Trophoblast cell (in vitro differentiated cells and primary cell): ENCODE results near the gene CDKN2AIP.

ENCODE experiments used
- DNase-seq, 2 donors: peaks; one replicate each; pipeline ENCODE4 v3.0.0-alpha.2; 2016
- H2AFZ ChIP-seq: 2 replicates; pipeline ENCODE4 v1.6.1; 2013; ENCODE audit warnings: low read length, moderate library complexity, mild to moderate bottlenecking; ENCODE audit not compliant: insufficient read depth, poor library complexity
- H2AK5ac ChIP-seq: 2 replicates; pipeline ENCODE4 v1.6.1; 2013; ENCODE audit warnings: mild to moderate bottlenecking, low read length
- H2BK120ac ChIP-seq: 2 replicates; pipeline ENCODE4 v1.6.1; 2013; ENCODE audit warnings: low read length, mild to moderate bottlenecking, moderate library complexity; ENCODE audit not compliant: insufficient read depth, poor library complexity
- H2BK12ac ChIP-seq: 2 replicates; pipeline ENCODE4 v1.6.1; 2013; ENCODE audit warnings: mild to moderate bottlenecking, low read length, moderate library complexity
- H2BK5ac ChIP-seq: 2 replicates; pipeline ENCODE4 v1.6.1; 2013; ENCODE audit warnings: low read length, low read depth, moderate library complexity, mild to moderate bottlenecking; ENCODE audit not compliant: poor library complexity
- H3K14ac ChIP-seq: 2 replicates; pipeline ENCODE4 v1.6.1; 2013; ENCODE audit warnings: mild to moderate bottlenecking, low read length
- H3K18ac ChIP-seq: 2 replicates; pipeline ENCODE4 v1.6.1; 2013; ENCODE audit warnings: mild to moderate bottlenecking, low read length
- H3K23ac ChIP-seq: 2 replicates; pipeline ENCODE4 v1.6.1; 2013; ENCODE audit warnings: low read length
- H3K27ac ChIP-seq: 2 replicates; pipeline ENCODE4 v1.5.1; 2013; ENCODE audit warnings: low read depth, mild to moderate bottlenecking, inconsistent platforms, low read length, moderate library complexity
- H3K27me3 ChIP-seq: 2 replicates; pipeline ENCODE4 v1.6.1; 2013; ENCODE audit warnings: inconsistent platforms, mild to moderate bottlenecking, low read length, moderate library complexity; ENCODE audit not compliant: insufficient read depth
- H3K36me3 ChIP-seq, 2 experiments: 1 replicate in 1 of 2; 2 replicates in 1 of 2; pipeline ENCODE4 v1.6.1; 2013; ENCODE audit warnings: low read length in 2 of 2, mild to moderate bottlenecking in 2 of 2, moderate library complexity in 1 of 2; ENCODE audit not compliant: insufficient read depth in 2 of 2, control insufficient read depth in 1 of 2
- H3K4ac ChIP-seq: 2 replicates; pipeline ENCODE4 v1.6.1; 2013; ENCODE audit warnings: low read depth, mild to moderate bottlenecking, low read length, moderate library complexity
- H3K4me1 ChIP-seq, 2 experiments: 1 replicate in 1 of 2; 2 replicates in 1 of 2; pipeline ENCODE4 v1.6.1; 2013; ENCODE audit warnings: low read length in 2 of 2, mild to moderate bottlenecking in 2 of 2, moderate library complexity in 1 of 2; ENCODE audit not compliant: insufficient read depth in 2 of 2, control insufficient read depth in 1 of 2
- H3K4me2 ChIP-seq: 2 replicates; pipeline ENCODE4 v1.6.1; 2013; ENCODE audit warnings: inconsistent platforms, mild to moderate bottlenecking, low read length, moderate library complexity
- H3K4me3 ChIP-seq: 2 replicates; pipeline ENCODE4 v1.5.1; 2013; ENCODE audit warnings: mild to moderate bottlenecking, low read depth, low read length, inconsistent platforms
- H3K79me1 ChIP-seq: one replicate; pipeline ENCODE4 v1.6.1; 2013; ENCODE audit warnings: low read length
- H3K79me2 ChIP-seq: 2 replicates; pipeline ENCODE4 v1.6.1; 2013; ENCODE audit warnings: low read length, mild to moderate bottlenecking; ENCODE audit not compliant: control insufficient read depth, insufficient read depth, poor library complexity
- H3K9ac ChIP-seq: 2 replicates; pipeline ENCODE4 v1.6.1; 2013; ENCODE audit warnings: mild to moderate bottlenecking, low read length
- H3K9me3 ChIP-seq: 2 replicates; pipeline ENCODE4 v1.6.1; 2013; ENCODE audit warnings: low read depth, mild to moderate bottlenecking, control low read depth, inconsistent platforms, low read length; ENCODE audit not compliant: insufficient read depth
- H4K12ac ChIP-seq: 2 replicates; pipeline ENCODE4 v1.6.1; 2013; ENCODE audit warnings: low read depth, mild to moderate bottlenecking, low read length, moderate library complexity
- H4K8ac ChIP-seq: 2 replicates; pipeline ENCODE4 v1.6.1; 2013; ENCODE audit warnings: low read depth, mild to moderate bottlenecking, low read length, moderate library complexity
- H4K91ac ChIP-seq: one replicate; pipeline ENCODE4 v1.6.1; 2013; ENCODE audit warnings: low read depth, mild to moderate bottlenecking, low read length, moderate library complexity
- WGBS: extraction: QIAGEN DNeasy Blood & Tissue Kit; methylation state at CpG from one replicate; pipeline ENCODE4 v1.1.7; 2013; ENCODE audit warnings: missing lambda C conversion rate; ENCODE audit not compliant: insufficient read length, insufficient coverage; ENCODE audit errors: extremely low coverage; 5-methylcytosine and 5-hydroxymethylcytosine counted together

CDKN2AIP gene

GRCh38 chr4:183468210-183469095 lies 24.0 kb downstream of the CDKN2AIP start:
- Histone ChIP-seq H3K18ac (no peak overlapping the region), H3K36me3 (no peaks in the 10 kb centered on the region), H2AFZ (no peak overlapping the region), H3K79me2 (no peaks in the 10 kb centered on the region), H3K4me1 (peaks cover 0 to 2% of the 10 kb centered on the region in 2 experiments), H4K91ac (no peak overlapping the region), H3K27ac (no peak overlapping the region), H3K9ac (no peak overlapping the region), H2BK120ac (no peak overlapping the region), H2BK5ac (no peak overlapping the region), H3K23ac (no peak overlapping the region), H3K79me1 (peaks cover 2% of the 10 kb centered on the region), H3K4me3 (no peak overlapping the region), H3K4me2 (no peak overlapping the region), H3K27me3 (no peaks in the 10 kb centered on the region), H3K4ac (no peak overlapping the region), H2AK5ac (no peak overlapping the region), H2BK12ac (no peak overlapping the region), H4K8ac (no peak overlapping the region), H3K14ac (no peak overlapping the region), H3K9me3 (peaks cover 2% of the 10 kb centered on the region), H4K12ac (no peak overlapping the region)
- DNase-seq, result peak in 1 of 2 donors; percentile 52
- no CpG with 5 or more reads among the region's 7 CpGs for WGBS

- Histone ChIP-seq H3K4me2 (no peak overlapping the region), H2BK5ac (no peak overlapping the region), H4K8ac (no peak overlapping the region), H2AK5ac (no peak overlapping the region), H3K36me3 (no peaks in the 10 kb centered on the region), H3K23ac (no peak overlapping the region), H2BK120ac (no peak overlapping the region), H3K9me3 (peaks cover 2% of the 10 kb centered on the region), H3K4me1 (peaks cover 0 to 2% of the 10 kb centered on the region in 2 experiments), H3K27me3 (no peaks in the 10 kb centered on the region), H3K4ac (no peak overlapping the region), H3K4me3 (no peak overlapping the region), H4K91ac (no peak overlapping the region), H2BK12ac (no peak overlapping the region), H3K18ac (no peak overlapping the region), H3K79me2 (no peaks in the 10 kb centered on the region), H4K12ac (no peak overlapping the region), H3K27ac (no peak overlapping the region), H3K79me1 (peaks cover 2% of the 10 kb centered on the region), H3K9ac (no peak overlapping the region), H3K14ac (no peak overlapping the region), H2AFZ (no peak overlapping the region)
- no CpG with 5 or more reads among the region's 1 CpG for WGBS
- DNase-seq, result no peak
Observed at GRCh38 chr4:183469285-183469684, 24.8 kb downstream of the CDKN2AIP start.

GRCh38 chr4:183469936-183470335 lies 25.5 kb downstream of the CDKN2AIP start:
- Histone ChIP-seq H2BK5ac (no peak overlapping the region), H4K8ac (peak overlapping the region; percentile 7)
- WGBS, result no CpG with 5 or more reads among the region's 2 CpGs

GRCh38 chr4:183470821-183471220 lies 26.4 kb downstream of the CDKN2AIP start:
- H2BK5ac ChIP-seq, result no peak overlapping the region
- peaks cover 2% of the 10 kb centered on the region for H3K79me1 ChIP-seq
- no peak overlapping the region for H2BK120ac ChIP-seq
- H3K4me2 ChIP-seq, result no peak overlapping the region
- H3K4me1 ChIP-seq, result peaks cover 0 to 2% of the 10 kb centered on the region in 2 experiments
- H3K27ac ChIP-seq, result peak overlapping the region; percentile 33
- H3K4me3 ChIP-seq, result no peak overlapping the region
- no peaks in the 10 kb centered on the region for H3K79me2 ChIP-seq
- H3K9me3 ChIP-seq, result peaks cover 2% of the 10 kb centered on the region
- H3K14ac ChIP-seq, result no peak overlapping the region
- no peak overlapping the region for H4K8ac ChIP-seq
- H3K23ac ChIP-seq, result no peak overlapping the region
- no peak overlapping the region for H2AK5ac ChIP-seq
- no peaks in the 10 kb centered on the region for H3K36me3 ChIP-seq
- peak in 1 of 2 donors; percentile 80 for DNase-seq
- no peaks in the 10 kb centered on the region for H3K27me3 ChIP-seq
- H3K18ac ChIP-seq, result no peak overlapping the region
- H2BK12ac ChIP-seq, result no peak overlapping the region
- no peak overlapping the region for H2AFZ ChIP-seq
- no peak overlapping the region for H3K4ac ChIP-seq
- WGBS, result no CpG with 5 or more reads among the region's 4 CpGs
- H4K12ac ChIP-seq, result no peak overlapping the region
- H4K91ac ChIP-seq, result no peak overlapping the region
- no peak overlapping the region for H3K9ac ChIP-seq

More at GRCh38 chr4:183469936-183470335, 25.5 kb downstream of the CDKN2AIP start:
- H3K4me3 ChIP-seq, result no peak overlapping the region
- no peaks in the 10 kb centered on the region for H3K79me2 ChIP-seq
- no peak overlapping the region for H3K18ac ChIP-seq
- H2AFZ ChIP-seq, result no peak overlapping the region
- peak overlapping the region; percentile 47 for H4K91ac ChIP-seq
- peaks cover 0 to 2% of the 10 kb centered on the region in 2 experiments for H3K4me1 ChIP-seq
- H4K12ac ChIP-seq, result no peak overlapping the region
- no peak for DNase-seq
- H3K9me3 ChIP-seq, result peaks cover 2% of the 10 kb centered on the region
- H3K9ac ChIP-seq, result no peak overlapping the region
- H3K4ac ChIP-seq, result no peak overlapping the region
- H3K14ac ChIP-seq, result peak overlapping the region; percentile 44
- H3K27ac ChIP-seq, result no peak overlapping the region
- peaks cover 2% of the 10 kb centered on the region for H3K79me1 ChIP-seq
- H2AK5ac ChIP-seq, result no peak overlapping the region
- no peak overlapping the region for H3K23ac ChIP-seq
- H3K4me2 ChIP-seq, result no peak overlapping the region
- peak overlapping the region; percentile 43 for H2BK120ac ChIP-seq
- H3K27me3 ChIP-seq, result no peaks in the 10 kb centered on the region
- H3K36me3 ChIP-seq, result no peaks in the 10 kb centered on the region
- H2BK12ac ChIP-seq, result peak overlapping the region; percentile 58
